Islet precursor cell (in vitro differentiated cells): Measurements from ENCODE around the gene RPP30.

Experiments
- DNase-seq: peaks from one replicate; pipeline ENCODE4 v3.0.0-alpha.2; 2018

Gene RPP30

DNA sequence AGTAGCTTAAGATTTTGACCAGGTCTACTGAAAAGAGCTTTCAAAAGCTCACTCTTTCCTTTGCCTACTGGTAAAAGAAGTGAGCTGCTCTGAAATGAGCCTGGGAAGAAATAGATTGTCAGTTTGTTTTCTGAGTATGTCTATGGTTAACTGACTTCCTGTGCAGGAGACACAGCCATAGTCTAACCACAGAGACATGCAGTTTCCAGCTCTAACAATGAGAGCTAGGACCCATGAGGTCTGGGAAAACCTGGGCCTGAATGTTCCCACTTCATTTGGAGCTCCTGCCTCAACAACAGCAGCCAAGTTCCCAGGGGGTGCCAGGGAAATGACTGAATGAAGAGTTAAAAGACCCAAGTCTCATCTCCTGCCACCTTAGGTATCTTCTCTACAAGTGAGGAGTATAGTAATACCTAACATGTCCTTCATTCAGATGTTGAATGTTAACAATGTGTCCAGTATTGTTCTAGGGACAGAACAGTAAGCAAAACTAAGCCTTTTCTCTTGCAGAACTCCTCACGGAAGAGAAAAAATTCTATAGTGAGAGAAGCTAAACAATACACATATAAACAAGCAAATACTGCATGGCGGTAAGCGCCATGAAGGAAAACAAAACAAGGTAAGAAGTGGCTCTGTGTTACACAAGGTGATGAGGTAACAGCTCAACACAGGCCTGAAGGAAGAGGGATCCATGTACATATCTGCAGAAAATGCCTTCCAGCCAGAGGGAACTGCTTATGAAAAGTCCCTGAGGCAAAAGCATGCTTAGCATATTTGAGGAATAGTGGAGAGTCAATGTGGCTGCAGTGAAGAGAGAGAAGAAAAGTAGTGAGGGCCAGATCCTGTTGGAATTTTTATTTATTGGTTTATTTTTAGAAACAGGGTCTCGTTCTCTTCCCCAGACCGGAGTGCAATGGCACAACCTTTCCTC lies 75.5 kb downstream of the RPP30 start:
- DNase-seq: no peak
